GM21576 (cell line): Measurements from ENCODE around the gene GLT1D1.

Experiments used
- ATAC-seq: cut with Tn5 transposase; IDR thresholded peaks from one replicate; pipeline ENCODE4 v1.9.1; 2021; ENCODE audit warnings: mild to moderate bottlenecking, moderate library complexity; ENCODE audit not compliant: unreplicated experiment

Gene GLT1D1

GRCh38 chr12:128852026-128852698 lies 1.1 kb upstream of the GLT1D1 start:
- no peak for ATAC-seq

GRCh38 chr12:128853600-128854197 lies 421 bp downstream of the GLT1D1 start:
- no peak for ATAC-seq

- no peak for ATAC-seq
Observed at GRCh38 chr12:128856035-128856790, 2.9 kb downstream of the GLT1D1 start.

GRCh38 chr12:128856791-128857078 lies 3.5 kb downstream of the GLT1D1 start:
- no peak for ATAC-seq

- ATAC-seq, result no peak
Observed at GRCh38 chr12:128857133-128857763, 4.0 kb downstream of the GLT1D1 start.

GRCh38 chr12:128859311-128859710 lies 6.0 kb downstream of the GLT1D1 start:
- no peak for ATAC-seq

GRCh38 chr12:128861226-128862016 lies 8.1 kb downstream of the GLT1D1 start:
- no peak for ATAC-seq

GRCh38 chr12:128863957-128864356 lies 10.7 kb downstream of the GLT1D1 start:
- no peak for ATAC-seq

- ATAC-seq, result no peak
Observed at GRCh38 chr12:128864516-128865186, 11.4 kb downstream of the GLT1D1 start.

GRCh38 chr12:128867466-128867865 lies 14.2 kb downstream of the GLT1D1 start:
- no peak for ATAC-seq

- no peak for ATAC-seq
Observed at GRCh38 chr12:128871516-128871892, 18.2 kb downstream of the GLT1D1 start.

- no peak for ATAC-seq
Observed at GRCh38 chr12:128872303-128872702, 19.0 kb downstream of the GLT1D1 start.

GRCh38 chr12:128876559-128876958 lies 23.3 kb downstream of the GLT1D1 start:
- no peak for ATAC-seq

GRCh38 chr12:128879898-128880764 lies 26.9 kb downstream of the GLT1D1 start:
- no peak for ATAC-seq

GRCh38 chr12:128891856-128892255 lies 38.6 kb downstream of the GLT1D1 start:
- ATAC-seq, result no peak

- ATAC-seq, result no peak
Observed at GRCh38 chr12:128903236-128903635, 50.0 kb downstream of the GLT1D1 start.

GRCh38 chr12:128905003-128905544 lies 51.8 kb downstream of the GLT1D1 start:
- ATAC-seq, result no peak

GRCh38 chr12:128906485-128907137 lies 53.3 kb downstream of the GLT1D1 start:
- ATAC-seq, result no peak

- no peak for ATAC-seq
Observed at GRCh38 chr12:128908254-128908653, 55.0 kb downstream of the GLT1D1 start.
